Body of pancreas (tissue), 4 donors: Measurements from ENCODE around the gene XBP1. TPM values are rescaled to one million over a fixed set of nuclear protein-coding genes. Genes with fewer than 3 reads are reported as not detected.
"Not testable (repeated sequence)": the region's sequence is repeated elsewhere in the genome, so short reads cannot be mapped to it uniquely, and the experiment has no call there.

ENCODE experiments used
- ATAC-seq: fragments of 150-250 bp; one replicate; pipeline ENCODE4 v1.9.1; 2016
- DNase-seq, 4 donors: peaks; one replicate each; pipeline ENCODE4 v3.0.0-alpha.2; 2019
- H3K27ac ChIP-seq, 4 donors: fragments of 200-600 bp; sonication (generic); 1 replicate in 3 of 4; 2 replicates in 1 of 4; pipeline versions ENCODE4 v1.5.1 to v1.6.1; 2016 to 2019; ENCODE audit warnings: mild to moderate bottlenecking in 1 of 4, mixed read lengths in 1 of 4, moderate library complexity in 1 of 4
- H3K27me3 ChIP-seq, 2 donors: fragments of 200-600 bp; sonication (generic); one replicate each; pipeline ENCODE4 v1.6.0; 2016; ENCODE audit warnings: mild to moderate bottlenecking in 1 of 2
- H3K36me3 ChIP-seq, 2 donors: fragments of 200-600 bp; sonication (generic); replicated peaks in 1 of 2; 2 replicates each; pipeline ENCODE4 v1.5.1; 2016; ENCODE audit warnings: low read depth in 2 of 2; ENCODE audit not compliant: insufficient read depth in 1 of 2
- H3K4me1 ChIP-seq: fragments of 200-600 bp; sonication (generic); one replicate; pipeline ENCODE4 v1.6.0; 2016
- H3K4me3 ChIP-seq, 2 donors: fragments of 200-600 bp; sonication (generic); 1 replicate in 1 of 2; 2 replicates in 1 of 2; pipeline ENCODE4 v1.5.1; 2016 to 2019
- H3K9me3 ChIP-seq, 3 donors: fragments of 200-600 bp; sonication (generic); 1 replicate in 2 of 3; 2 replicates in 1 of 3; pipeline ENCODE4 v1.5.1; 2016
- POLR2A ChIP-seq, 3 donors: fragments of 450-650 bp; IDR thresholded peaks; one replicate each; pipeline ENCODE4 v1.6.1; 2016; ENCODE audit warnings: antibody characterized with exemption in 3 of 3, mild to moderate bottlenecking in 2 of 3
- WGBS, 2 donors: methylation state at CpG; one replicate each; pipeline ENCODE4 v1.1.5; 2017; 5-methylcytosine and 5-hydroxymethylcytosine counted together
- intact Hi-C: fragments of 100-400 bp; cut with DNase I; formaldehyde crosslinking; loops from one replicate; pipeline ENCODE4 v1.15.1; 2023
- total RNA-seq, 2 donors: library from RNA; depleted of rRNA; stranded (reverse); fragments of >200 nt; gene quantifications; one replicate each; pipeline ENCODE4 v1.1.0, GENCODE V29; 2016
- TF ChIP-seq, protein P1 (sequence below), 7 experiments: fragments of 450-650 bp in 4 of 7; fragments of 200-600 bp in 3 of 7; sonication (generic) in 3 of 7; IDR thresholded peaks; one replicate each; pipeline ENCODE4 v1.5.1; 2016 to 2019; ENCODE audit warnings: antibody characterized with exemption in 7 of 7

XBP1 gene
- 100 to 1,000 TPM; 642 to 771 TPM for total RNA-seq

DNA sequence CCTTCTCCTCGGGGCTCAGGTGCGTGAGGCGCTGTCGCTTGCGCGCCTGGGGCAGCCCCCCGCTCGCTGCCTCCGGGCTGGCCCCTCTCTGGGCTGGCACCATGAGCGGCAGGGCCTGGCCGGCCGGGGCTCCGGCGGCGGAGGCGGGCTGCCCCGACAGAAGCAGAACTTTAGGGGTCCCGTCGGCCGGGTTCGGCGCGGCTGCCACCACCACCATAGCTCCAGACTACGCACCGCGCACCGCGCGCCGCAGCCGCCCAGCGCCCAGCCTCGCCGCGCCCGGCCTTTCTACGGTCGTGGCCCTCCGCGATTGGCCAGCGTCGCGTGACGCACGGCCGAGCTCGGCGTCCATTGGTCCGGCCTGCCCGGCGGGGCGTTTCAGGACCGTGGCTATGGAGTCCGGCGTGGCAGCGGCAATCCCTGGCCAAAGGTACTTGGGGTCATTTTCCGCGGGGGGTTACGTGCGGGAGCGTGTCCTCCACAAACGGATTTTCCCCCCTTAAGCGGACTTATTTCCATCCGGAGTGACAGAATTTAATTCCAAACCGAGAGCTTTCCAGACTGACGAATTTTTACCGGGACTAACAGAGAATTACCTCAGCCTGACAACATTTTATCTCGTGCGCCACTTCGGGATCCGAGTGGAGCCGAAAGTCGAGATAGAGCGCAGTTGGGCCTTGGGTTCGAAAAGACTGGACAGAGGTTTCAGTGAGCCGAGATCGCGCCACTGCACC, at the start of gene XBP1:
TSS of gene XBP1 (minus strand) at position 262 of the 734 bp plus-strand sequence.
- intact Hi-C loops: no loop called here
- peak within 1 kb of the TSS; percentile 63 to 94 for H3K4me3 ChIP-seq
- no peaks in the 10 kb centered on the region for H3K27me3 ChIP-seq
- peak; percentile 98 to 100 (median 98) for TF ChIP-seq POLR2A (IDR thresholded peaks at IDR 0.05)
- TF ChIP-seq, protein P1, sequence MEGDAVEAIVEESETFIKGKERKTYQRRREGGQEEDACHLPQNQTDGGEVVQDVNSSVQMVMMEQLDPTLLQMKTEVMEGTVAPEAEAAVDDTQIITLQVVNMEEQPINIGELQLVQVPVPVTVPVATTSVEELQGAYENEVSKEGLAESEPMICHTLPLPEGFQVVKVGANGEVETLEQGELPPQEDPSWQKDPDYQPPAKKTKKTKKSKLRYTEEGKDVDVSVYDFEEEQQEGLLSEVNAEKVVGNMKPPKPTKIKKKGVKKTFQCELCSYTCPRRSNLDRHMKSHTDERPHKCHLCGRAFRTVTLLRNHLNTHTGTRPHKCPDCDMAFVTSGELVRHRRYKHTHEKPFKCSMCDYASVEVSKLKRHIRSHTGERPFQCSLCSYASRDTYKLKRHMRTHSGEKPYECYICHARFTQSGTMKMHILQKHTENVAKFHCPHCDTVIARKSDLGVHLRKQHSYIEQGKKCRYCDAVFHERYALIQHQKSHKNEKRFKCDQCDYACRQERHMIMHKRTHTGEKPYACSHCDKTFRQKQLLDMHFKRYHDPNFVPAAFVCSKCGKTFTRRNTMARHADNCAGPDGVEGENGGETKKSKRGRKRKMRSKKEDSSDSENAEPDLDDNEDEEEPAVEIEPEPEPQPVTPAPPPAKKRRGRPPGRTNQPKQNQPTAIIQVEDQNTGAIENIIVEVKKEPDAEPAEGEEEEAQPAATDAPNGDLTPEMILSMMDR (IDR thresholded peaks at IDR 0.05): peak in 1 of 7 experiments; percentile 2
- 0 to 1% methylated on average over 12 to 74 of the region's 78 CpGs for WGBS, 2 donors
- H3K27ac ChIP-seq: peak within 1 kb of the TSS; percentile 98 to 100 (median 100)
- H3K36me3 ChIP-seq: peaks cover 9 to 21% of the 10 kb centered on the region in 2 donors
- peaks cover 44% of the 10 kb centered on the region for H3K4me1 ChIP-seq
- DNase-seq (peak; percentile 96 to 97 (median 96)), ATAC-seq (peak; percentile 86)
- no peaks in the 10 kb centered on the region for H3K9me3 ChIP-seq

DNA sequence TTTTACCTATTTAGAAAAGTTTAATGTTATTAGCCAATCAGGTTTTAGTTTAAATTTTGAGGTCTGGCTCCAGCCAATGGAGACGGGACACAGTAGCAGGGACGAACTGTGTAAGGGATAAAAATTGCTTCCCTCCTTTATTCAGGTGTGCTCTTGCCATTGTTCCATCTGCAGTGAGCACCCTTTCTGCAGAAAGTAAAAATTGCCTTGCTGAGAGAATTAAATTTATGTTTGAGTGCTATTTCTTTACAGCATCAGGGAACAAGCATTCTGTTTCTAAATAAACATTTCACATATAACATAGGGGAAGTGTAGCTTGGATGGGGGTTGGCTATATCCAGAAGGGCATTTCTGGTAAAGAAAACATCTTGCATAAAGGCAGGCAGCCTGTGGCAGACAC, 46.6 kb upstream of the XBP1 start:
- TF ChIP-seq POLR2A (IDR thresholded peaks at IDR 0.05): no peak
- TF ChIP-seq, protein P1 (IDR thresholded peaks at IDR 0.05): no peak
- Histone ChIP-seq H3K27me3 (no peaks in the 10 kb centered on the region), H3K36me3 (no peaks in the 10 kb centered on the region), H3K9me3 (no peaks in the 10 kb centered on the region), H3K27ac (no peak overlapping the region), H3K4me3 (no peak overlapping the region), H3K4me1 (no peaks in the 10 kb centered on the region)
- DNase-seq (no peak), ATAC-seq (no peak)
- intact Hi-C loops: no loop called here
- 92 to 98% methylated on average over 2 of the region's 2 CpGs for WGBS, 2 donors

DNA sequence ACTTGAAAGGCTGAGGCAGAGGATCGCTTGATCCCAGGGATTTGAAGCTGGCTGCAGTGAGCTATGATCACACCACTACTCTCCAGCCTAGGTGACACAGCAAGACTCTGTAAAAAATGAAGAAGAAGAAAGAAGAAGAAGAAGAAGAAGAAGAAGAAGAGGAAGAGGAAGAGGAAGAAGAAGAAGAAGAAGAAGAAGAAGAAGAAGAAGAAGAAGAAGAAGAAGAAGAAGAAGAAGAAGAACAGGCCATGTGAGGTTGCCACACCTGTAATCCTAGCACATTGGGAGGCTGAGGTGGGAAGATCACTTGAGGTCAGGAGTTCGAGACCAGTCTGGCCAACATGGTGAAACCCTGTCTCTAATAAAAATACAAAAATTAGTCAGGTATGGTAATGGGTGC, 43.9 kb upstream of the XBP1 start:
- H3K9me3 ChIP-seq, H3K4me1 ChIP-seq, H3K36me3 ChIP-seq, H3K27me3 ChIP-seq, H3K4me3 ChIP-seq, ATAC-seq, intact Hi-C loops, H3K27ac ChIP-seq, DNase-seq: not testable (repeated sequence)
- WGBS, 2 donors: 87 to 95% methylated on average over 2 of the region's 2 CpGs

DNA sequence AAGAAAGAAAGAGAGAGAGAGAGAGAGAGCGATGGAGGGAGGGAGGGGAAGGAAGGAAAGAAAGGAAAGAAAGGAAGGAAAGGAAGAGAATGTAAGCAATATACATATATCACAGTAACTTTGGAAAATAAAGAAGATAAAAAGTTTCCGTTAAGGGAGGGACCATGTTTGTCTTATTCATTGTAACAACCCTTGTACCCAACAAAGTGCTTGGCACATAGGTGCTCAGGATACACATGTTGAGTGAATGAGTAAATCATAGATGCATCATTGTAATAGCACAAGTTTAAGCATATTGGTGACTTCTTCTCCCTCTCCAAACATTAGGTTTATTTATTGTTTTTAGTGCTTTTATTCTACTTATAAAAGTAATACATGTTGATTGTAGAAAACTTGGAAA, 43.3 kb upstream of the XBP1 start:
- Histone ChIP-seq H3K27me3 (no peaks in the 10 kb centered on the region), H3K4me1 (no peaks in the 10 kb centered on the region), H3K9me3 (no peaks in the 10 kb centered on the region), H3K27ac (no peak overlapping the region), H3K4me3 (no peak overlapping the region), H3K36me3 (no peaks in the 10 kb centered on the region)
- 73 to 81% methylated on average over 2 of the region's 2 CpGs for WGBS, 2 donors
- TF ChIP-seq, protein P1 (IDR thresholded peaks at IDR 0.05): no peak
- TF ChIP-seq POLR2A (IDR thresholded peaks at IDR 0.05): no peak
- no peak for DNase-seq
- ATAC-seq: no peak
- intact Hi-C loops: no loop called here

DNA sequence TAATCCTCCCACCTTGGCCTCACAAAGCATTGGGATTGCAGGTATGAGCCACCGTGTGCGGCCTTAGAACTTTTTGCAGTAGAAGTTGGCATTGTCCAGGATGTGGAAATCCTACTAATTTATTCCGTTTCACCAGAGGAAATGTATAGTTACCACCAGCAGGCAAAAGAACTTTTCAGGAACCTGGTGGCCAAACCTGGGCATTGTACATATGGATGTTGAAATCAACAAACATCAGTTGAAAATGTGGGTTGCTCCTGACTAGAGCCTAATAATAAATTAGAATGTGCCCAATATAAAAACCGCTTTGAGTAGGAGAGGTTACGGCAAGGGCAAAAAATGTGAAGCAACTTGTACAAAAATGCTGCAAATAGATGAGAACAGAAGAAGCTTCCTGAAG, 40.7 kb upstream of the XBP1 start:
- DNase-seq (no peak), ATAC-seq (no peak)
- intact Hi-C loops: no loop called here
- H3K9me3 ChIP-seq: no peaks in the 10 kb centered on the region
- no peak overlapping the region for H3K4me3 ChIP-seq
- 85 to 99% methylated on average over 4 to 5 of the region's 5 CpGs for WGBS, 2 donors
- H3K27ac ChIP-seq: no peak overlapping the region
- TF ChIP-seq, protein P1 (IDR thresholded peaks at IDR 0.05): no peak
- no peak for TF ChIP-seq POLR2A (IDR thresholded peaks at IDR 0.05)
- no peaks in the 10 kb centered on the region for H3K27me3 ChIP-seq
- H3K4me1 ChIP-seq: no peaks in the 10 kb centered on the region
- no peaks in the 10 kb centered on the region for H3K36me3 ChIP-seq
